Glomerular visceral epithelial cell (primary cell): ENCODE measurements around the gene ATP6AP1.
"Not testable (repeated sequence)": the region's sequence is repeated elsewhere in the genome, so short reads cannot be mapped to it uniquely, and the experiment has no call there.

ENCODE experiments used
- DNase-seq: peaks from one replicate; pipeline ENCODE4 v3.0.0-alpha.2; 2016; ENCODE audit errors: extremely low spot score

ATP6AP1 gene

DNA sequence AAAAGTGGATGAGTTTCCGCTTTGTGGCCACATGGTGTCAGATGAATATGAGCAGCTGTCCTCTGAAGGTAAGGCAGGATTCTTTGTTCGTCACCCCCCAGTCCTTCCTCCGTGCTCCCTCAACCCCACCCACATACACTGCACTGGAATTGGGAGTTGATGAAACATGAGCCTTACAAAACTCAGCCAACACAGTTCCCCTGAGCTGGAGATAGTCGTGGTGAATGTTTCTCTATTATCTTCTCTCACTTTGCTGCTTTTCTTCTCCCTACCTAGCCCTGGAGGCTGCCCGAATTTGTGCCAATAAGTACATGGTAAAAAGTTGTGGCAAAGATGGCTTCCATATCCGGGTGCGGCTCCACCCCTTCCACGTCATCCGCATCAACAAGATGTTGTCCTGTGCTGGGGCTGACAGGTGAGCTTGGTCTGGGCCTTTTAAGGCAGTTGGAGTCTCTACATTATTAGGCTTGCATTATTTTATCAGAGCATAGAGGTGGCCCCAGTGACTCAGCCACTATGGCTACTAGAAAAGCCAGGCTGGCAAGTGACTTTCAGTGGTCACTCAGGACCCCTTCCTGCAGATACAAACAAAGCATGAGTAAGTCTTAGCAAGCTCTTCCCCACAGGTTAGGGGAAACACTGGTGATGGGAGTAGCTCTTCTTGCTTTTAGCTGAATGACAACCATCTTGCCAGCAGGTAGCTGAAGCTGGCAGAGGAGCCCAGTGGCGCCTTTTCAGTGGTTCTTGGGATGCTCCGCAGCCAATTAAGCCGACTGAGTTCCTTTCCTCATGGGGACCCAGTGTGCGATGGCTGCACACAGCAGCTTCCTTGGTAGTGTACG is 28.7 kb upstream of the ATP6AP1 start:
- no peak for DNase-seq

DNA sequence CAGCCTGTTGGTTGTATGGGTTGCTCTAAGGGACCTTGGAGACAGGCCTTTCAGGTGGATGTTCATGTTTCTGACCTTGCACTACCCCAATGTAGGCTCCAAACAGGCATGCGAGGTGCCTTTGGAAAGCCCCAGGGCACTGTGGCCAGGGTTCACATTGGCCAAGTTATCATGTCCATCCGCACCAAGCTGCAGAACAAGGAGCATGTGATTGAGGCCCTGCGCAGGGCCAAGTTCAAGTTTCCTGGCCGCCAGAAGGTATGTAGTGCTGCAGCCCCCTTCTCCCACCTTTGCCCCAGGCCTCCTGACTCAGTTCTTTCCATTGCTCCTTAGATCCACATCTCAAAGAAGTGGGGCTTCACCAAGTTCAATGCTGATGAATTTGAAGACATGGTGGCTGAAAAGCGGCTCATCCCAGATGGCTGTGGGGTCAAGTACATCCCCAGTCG is 28.1 kb upstream of the ATP6AP1 start:
- not testable (repeated sequence) for DNase-seq

DNA sequence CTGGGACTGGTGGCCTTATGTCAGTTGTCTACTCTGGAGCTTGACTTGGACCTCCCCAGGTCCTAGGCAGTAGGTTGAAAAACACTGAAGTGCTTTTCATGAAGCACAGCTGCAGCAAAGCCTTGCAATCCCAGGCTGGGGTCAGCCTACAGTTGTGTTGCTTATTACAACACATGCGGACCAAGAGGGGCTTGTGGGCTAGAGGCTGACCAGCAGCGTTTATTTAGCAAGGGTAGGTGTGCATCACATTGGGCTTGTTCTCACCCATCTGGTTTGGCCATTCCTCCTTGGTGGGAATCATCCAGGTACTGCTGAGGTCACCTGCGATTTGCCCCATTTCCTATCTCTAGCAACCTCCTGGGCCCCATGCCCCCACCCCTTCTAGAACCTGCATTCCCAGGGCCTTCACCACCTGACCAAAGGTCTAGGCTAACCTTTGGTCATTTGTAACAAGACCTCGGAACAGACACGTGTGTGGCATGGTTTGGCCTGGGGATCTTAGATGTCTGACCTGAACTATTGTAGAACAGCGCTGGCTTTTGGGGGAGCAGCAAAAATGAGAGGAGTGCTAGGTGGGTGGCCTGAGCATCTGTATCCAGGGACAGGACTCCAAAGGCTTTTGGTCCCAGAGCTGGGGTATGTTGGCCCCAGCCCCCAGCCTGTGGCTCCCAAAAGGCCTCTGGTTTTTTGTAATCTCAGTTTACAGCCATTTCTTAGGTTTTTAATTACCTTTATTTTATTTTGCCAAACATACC is 27.3 kb upstream of the ATP6AP1 start:
- peak; percentile 36 for DNase-seq

DNA sequence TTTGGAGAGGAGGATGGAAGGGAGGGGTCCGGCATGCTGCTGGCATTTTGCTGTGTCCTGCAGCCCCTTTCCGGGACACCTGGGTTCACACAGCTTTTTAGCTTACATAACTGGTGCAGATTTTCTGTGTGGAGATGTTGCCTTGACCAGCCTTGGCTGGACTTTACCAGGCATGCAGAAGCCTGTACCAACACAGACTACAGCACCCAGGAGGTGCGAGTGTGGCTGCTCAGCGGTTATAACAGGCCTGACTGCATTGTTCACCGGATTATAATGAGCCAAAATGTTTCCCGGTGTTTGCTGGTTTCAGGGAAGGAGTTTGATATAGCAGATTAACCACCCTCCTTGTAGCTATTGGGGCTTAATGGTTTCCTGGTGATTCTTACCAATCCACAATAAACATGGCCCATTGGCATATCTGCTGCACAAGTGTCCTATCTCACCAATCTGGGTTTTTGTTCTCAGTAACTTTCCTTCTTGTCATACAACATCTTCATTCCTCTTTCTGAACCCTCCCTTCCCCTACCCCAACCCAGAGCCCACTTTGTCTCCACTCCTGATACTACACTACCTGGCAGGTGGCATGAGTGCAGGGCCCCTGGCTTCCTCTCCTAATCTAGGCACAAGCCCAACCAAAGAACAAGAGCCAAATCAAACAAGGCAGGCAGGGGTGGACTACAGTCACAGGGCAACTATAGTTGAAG is 26.4 kb upstream of the ATP6AP1 start:
- DNase-seq = peak; percentile 17

DNA sequence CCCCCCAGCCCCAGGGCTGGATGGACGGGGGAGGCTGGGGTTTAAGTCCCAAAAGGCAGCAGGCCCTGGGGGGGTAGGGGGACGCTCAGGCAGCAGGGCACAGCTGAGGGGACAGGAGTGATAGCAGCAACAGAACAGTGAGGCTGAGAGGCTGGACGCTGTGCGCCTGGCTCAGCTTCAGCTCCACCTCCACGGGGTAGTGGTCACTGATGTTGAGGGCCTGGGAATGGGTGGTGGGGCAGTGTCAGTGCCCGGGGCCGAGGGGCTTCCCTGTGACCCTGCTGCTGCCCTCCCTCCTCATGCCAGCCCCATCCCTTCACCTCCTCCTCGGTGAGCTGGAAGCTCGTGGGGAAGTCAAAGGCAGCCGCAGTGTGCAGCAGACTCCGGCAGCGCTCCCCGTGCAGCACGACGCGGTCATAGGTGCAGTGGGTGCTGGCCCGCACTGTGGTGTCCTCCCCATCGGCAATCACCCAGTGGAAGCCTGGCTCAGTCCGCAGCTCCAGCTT is 25.8 kb upstream of the ATP6AP1 start:
- DNase-seq = no peak

DNA sequence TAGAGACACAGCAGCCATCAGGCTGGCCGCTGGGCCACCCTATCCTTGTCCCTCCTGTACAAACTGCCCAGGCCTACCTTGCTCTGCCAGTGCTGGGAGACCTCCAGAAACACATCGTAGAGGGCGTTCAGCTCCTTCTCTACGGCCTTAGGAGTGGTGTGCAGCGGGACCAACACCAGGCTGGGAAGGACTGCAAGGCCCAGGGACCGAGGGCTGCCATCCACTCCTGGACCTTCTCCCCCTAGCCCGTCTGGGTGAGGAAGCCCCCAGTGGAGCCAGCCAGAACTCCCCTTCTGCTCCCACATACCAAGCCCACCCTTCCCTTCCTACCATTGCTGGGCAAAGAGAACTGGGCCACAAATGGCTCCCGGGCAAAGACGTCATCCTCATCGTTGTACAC is 25.3 kb upstream of the ATP6AP1 start:
- no peak for DNase-seq

DNA sequence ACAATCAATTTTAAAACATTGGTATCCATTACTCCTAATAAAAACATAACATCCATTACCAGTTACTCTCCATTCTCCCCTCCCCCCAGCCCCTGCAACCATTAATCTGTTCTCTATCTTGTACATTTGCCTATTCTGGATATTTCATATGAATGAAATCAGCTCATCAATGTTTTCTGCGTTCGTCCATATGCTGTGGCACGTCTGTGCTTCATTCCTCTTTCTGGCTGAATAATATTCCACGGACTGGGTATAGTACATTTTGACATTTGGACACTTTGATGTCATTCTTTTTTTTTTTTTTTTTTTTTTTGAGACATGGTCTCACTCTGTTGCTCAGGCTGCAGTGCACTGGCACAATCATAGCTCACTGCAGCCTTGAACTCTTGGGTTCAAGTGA is 24.6 kb upstream of the ATP6AP1 start:
- DNase-seq = no peak

DNA sequence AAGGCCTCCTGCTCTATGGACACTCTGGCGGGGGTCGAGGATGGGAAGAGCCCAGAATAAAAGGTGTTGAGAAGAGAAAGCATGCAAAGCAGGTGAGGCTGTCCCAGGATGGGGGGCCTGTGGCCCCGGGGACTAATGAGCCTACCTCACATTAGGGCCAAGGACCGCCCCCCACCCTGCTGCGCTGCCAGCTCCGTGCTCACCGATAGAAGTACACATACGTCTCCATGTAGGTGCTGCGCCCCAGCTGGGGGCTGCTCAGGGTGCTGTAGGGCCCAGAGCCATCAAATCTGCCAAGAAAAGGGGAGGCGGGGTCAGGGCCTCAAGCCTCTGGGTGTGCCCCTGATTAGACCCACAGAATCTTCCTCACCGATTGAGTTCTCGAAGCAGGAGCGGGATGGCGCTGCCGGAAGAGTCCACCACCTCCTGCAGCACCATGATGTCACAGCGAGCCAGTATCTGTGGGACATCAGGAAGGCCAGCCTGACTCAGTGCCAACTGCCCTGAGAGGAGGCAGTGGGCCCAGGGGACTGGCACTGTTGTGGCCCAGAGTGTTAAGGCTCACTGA is 23.8 kb upstream of the ATP6AP1 start:
- no peak for DNase-seq

DNA sequence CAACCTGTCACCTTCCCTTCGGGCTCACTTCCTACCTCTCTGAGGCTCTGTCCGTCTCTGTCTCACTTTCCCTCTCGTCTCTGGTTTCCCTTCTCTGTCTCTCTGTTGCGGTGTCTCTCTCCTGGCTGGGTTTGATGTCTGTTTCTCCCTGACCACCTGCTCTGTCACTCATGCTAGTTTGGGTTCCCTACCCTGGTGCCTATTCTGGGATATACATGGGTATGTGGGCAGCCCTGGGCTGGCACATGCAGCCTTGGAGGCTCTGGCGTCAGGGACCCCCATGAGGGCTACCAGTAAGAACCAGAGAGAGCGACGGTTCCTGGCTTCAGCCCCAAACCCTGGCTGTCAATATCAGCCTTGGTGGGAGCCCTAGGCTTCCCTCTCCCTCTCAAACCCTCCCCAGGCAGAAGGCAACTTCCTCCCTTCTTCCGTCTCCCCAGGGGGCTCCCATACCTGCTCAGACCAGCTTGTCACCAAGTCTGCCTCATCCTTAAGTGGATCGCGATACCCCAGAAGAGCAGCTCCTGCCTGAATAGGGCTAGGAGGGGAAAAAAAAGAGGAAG is 19.7 kb upstream of the ATP6AP1 start:
- no peak for DNase-seq

DNA sequence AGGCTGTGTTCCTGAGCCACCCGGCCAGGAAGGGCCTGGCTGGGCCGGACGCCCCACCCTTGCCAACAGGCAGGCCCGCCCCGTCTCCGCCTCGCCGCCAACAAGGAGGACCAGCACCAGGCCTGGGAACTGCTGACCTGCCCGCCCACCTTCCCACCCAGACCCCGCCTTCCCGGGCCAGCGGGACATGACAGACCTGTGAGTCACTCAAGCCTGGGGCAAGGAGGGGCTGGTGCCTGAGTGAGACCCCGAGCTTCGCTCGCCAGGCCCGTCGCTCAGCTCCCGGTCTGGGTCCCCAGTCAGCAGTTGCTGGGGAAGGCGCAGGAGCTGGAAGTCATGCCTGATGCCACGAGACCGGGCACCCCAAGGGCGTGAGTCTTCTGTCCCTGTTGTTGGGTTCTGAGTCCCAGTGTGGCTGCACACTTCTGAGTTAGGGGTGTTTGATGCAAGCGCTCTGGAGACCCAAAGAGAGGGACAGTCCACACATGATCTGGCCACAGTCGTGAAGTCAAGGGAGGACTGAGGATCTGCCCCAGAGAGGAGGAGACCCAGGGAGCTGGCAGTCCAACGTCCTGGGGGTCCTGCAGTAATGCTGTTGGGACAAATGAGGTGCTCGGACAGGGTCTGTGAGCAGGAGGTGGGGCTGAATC is 19.1 kb upstream of the ATP6AP1 start, which contains the start of gene DNASE1L1:
TSS of gene DNASE1L1 (minus strand) at position 33 of the 650 bp plus-strand sequence. CDS start 3,686 bp downstream, outside the sequence.
- DNase-seq = peak; percentile 88

DNA sequence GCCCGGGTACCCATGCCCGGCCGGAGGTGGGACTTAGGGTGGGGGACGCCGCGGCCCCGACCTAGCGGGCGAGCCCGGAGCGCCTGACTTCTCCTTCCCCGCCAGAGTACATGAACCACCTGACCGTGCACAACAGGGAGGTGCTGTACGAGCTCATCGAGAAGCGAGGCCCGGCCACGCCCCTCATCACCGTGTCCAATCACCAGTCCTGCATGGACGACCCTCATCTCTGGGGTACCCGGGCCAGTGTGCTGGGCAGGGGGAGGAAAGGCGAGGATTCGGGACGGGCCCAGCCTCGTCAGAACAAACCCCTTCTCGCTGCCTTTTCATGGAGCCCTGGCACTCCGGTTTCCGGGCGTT is 16.5 kb upstream of the ATP6AP1 start:
- DNase-seq = peak; percentile 52

DNA sequence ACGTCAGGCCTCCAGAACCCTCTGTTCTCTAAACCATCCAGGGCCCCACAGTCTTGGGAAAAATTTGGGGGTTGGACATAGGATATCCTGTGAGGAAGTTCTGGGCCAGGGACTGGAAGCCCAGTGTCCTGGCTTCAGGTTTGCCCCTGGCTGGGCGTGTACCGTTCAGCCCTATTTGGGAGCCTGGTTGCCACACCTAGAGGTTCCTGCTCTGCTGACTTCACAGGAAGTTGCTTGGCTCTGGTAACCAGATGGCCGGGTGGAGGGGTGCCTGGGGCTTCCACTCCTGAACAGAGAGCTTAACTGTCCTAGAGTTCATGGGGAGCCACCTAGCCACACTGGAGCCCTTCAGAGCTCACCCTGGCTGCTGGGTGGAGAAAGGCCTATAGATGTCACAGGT is 16.0 kb upstream of the ATP6AP1 start:
- no peak for DNase-seq

DNA sequence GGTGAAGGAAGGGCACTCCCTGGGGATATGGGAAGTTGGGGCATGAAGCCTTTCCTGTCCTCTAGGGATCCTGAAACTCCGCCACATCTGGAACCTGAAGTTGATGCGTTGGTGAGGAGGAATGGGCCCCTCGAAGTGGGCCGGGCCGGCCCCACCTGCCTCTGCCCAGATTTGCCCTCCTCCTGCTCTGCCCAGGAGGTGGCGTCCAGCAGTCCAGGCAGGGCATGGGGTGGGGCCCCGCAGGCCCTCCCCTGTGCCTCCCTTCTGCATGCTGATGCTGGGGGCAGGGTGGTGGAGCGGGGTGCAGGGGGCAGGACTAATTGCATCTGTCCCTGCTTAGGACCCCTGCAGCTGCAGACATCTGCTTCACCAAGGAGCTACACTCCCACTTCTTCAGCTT is 15.3 kb upstream of the ATP6AP1 start:
- DNase-seq = no peak

DNA sequence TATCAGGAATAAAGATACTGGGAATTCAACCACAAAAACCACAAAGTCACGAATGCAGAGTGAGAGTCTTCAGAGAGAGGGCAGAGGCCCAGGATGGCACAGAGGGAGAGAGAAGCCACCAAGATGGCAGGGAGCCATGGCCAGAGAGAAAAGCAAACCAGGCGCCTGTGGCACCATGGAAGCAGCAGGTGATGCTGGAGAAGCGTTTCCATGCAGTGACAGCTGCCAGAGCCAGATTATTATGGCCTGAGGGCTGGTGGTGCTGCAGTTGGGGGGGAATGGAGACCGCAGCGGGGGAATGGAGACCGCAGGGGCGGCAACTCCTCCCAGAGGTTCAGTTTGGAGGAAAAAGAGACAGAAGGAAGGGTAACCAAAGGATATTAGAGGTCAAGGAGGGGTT is 11.3 kb upstream of the ATP6AP1 start:
- DNase-seq = no peak

DNA sequence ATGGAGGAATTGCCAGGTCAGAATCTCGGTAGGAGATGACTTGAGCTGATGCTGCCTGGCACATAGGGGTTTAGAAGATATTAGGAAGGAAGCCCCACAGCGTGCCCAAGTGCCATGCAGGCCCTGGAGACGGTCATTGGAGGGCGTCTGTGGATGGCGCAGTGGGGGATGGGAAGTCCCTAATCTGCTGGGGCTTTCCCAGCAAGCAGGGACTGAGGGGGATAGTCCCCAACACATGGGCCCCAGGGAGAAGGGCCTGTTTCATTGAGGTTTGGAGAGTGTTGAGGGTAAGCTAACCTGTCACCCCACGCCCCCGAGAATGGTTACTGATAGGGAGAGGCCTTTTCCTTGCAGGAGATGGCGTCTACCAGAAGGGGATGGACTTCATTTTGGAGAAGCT is 9.3 kb upstream of the ATP6AP1 start:
- DNase-seq = no peak

DNA sequence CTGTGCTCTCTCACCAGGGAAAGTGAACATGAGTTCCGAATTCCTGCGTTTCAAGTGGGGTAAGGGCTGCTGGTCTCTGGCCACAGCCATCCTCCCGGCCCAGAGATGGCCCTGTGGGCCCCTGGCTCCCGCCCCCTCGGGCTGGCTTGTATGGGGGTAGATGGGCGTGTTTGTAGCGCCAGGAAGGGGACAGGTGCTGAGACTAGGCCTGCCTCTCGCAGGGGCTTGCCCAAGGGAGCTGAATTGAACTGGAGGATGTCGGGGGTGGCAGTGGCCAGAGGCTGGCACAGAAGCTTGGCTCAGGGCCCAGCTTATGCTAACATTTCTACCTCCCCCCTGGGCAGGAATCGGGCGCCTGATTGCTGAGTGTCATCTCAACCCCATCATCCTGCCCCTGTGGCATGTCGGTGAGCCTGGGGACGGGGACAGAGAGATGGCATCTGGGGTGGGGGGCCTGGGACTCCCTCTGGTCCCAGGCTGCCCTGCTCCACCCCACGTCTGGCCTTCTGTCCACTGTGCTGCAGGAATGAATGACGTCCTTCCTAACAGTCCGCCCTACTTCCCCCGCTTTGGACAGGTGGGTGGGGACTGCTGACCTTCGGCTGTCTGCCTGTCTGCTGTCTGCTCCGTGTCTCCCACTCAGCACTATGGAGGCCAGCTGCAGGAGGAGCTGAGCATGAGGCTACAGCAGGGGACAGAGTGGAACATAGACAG is 8.6 kb upstream of the ATP6AP1 start:
- no peak for DNase-seq

DNA sequence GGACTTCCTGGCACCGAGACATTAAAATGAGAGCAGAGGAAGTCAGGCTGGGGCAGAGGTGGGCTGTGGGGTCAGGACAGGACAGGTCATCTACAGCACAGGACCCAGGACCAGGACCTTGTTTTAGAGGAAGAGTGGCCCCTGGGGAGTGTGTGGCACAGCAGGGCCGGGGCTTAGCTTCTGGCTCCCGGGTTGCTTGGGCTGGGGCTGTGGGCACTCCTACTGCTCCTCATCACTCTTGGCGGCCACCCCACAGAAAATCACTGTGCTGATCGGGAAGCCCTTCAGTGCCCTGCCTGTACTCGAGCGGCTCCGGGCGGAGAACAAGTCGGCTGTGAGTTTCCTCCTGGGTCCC is 8.1 kb upstream of the ATP6AP1 start:
- DNase-seq = no peak

DNA sequence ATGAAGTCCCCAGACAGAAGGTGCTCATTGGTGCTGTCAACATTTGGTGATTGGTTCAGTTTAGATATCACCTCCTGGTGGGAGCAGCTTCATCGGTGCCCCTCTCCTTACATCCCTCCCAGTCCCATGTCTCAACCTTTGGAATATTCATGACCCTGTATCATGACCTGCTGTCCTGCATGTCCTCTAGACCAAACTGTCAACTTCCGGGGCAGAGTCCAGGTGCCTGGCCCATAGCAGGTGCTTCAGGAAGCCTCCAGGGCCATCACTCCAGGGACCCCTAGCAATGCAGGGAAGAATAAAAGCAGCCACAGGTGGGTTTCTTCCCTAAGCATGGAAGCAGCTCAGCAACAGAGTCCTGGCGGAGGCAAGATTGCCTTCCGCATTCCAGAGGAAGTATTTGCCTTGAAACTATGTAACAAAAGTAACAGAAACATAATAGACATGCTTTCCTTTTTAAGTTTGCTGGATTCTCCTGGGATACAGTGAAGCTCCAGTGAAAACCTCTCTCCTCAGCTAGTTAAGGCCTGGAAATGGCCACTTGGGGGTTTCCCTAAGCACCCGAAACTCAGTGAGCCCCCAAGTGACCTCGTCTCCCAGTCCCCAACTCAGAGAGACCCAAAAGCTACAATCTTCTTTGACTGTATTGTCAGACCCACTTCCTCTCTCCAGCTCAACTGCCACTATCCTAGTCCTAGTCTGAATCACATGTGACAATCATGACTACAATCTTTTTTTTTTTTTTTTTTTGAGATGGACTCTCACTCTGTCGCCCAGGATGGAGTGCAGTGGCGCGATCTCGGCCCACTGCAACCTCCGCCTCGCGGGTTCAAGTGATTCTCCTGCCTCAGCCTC is 1.3 kb upstream of the ATP6AP1 start:
- DNase-seq = no peak

DNA sequence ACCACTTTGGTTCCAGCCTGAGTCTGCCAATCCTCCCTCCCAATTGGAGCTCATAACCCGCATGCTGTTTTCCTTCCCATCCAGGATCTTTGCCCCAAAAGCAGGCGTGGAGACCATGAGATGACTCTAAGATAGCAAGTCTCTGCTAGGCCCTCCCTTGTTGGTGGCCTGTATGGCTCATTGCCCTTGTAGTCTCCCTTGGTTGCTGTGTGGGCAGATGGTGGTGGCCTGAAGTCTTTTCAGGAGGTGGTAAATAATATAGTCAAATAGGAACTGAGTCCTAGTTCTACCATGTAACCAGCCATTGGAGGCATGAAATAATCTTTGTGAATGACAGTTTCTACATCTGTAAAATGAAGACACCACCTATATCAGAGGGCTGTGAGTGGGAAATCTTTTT is 1.2 kb downstream of the ATP6AP1 start:
- DNase-seq = no peak

DNA sequence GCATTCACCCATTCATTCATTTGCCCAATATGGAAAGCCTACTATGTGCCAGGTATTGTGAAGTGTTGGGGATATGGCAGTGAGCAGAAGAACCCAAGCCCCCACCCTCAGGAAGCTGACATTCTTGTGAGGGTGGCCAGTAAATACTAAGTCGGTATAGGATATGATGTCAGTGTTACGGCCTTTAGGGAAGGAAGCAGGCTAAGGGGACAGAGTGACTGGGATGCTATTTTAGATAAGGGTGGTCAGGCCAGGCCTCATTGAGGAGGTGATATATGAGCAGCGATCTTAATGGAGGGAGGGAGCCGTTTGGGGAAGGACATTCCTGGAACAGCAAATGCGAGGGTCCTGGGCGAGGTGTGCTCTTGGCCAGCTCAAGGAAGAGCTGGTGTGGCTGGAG is 2.0 kb downstream of the ATP6AP1 start:
- no peak for DNase-seq
